Body of pancreas (tissue), 4 donors: ENCODE measurements around the gene PHGDH.

Source experiments
- POLR2A ChIP-seq, 3 donors: fragments of 450-650 bp; IDR thresholded peaks; one replicate each; pipeline ENCODE4 v1.6.1; 2016; ENCODE audit warnings: antibody characterized with exemption in 3 of 3, mild to moderate bottlenecking in 2 of 3
- TF ChIP-seq, protein P1 (sequence below), 7 experiments: fragments of 450-650 bp in 4 of 7; fragments of 200-600 bp in 3 of 7; sonication (generic) in 3 of 7; IDR thresholded peaks; one replicate each; pipeline ENCODE4 v1.5.1; 2016 to 2019; ENCODE audit warnings: antibody characterized with exemption in 7 of 7

DNA sequence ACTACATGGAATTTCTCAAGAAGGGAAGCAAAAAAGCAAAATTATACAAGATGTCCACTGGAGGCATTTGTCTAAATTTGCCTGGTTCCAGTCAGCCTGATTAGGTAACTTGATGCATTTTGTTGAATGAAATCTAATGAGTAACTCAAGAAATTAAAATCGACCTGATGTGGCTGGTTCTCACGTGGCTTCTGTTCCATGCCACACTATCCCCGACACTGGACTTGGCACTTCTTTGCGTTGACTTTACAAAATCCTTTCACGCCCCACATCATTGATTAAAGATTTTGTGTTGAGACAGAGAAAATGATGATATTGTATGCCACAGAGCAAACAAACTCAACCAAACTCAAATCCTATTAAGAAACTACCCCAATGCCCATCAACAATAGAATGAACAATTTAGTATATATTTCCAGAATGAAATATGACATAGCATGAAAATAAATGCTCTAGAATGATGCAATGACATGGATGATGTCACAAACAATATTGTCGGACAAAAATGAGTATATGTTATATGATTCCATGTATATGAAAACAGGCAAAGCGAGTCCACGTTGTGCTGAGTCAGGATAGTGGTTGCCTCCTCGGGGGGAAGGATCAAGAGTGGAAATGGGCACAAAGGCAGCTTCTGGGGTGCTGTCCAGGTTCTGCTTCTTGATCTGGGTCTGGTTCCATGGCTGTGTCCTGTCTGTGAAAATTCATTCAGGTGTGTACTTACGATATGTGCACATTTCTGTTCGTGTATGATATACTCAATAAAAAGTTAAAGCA is 69.9 kb downstream of the PHGDH start:
- TF ChIP-seq, protein P1, sequence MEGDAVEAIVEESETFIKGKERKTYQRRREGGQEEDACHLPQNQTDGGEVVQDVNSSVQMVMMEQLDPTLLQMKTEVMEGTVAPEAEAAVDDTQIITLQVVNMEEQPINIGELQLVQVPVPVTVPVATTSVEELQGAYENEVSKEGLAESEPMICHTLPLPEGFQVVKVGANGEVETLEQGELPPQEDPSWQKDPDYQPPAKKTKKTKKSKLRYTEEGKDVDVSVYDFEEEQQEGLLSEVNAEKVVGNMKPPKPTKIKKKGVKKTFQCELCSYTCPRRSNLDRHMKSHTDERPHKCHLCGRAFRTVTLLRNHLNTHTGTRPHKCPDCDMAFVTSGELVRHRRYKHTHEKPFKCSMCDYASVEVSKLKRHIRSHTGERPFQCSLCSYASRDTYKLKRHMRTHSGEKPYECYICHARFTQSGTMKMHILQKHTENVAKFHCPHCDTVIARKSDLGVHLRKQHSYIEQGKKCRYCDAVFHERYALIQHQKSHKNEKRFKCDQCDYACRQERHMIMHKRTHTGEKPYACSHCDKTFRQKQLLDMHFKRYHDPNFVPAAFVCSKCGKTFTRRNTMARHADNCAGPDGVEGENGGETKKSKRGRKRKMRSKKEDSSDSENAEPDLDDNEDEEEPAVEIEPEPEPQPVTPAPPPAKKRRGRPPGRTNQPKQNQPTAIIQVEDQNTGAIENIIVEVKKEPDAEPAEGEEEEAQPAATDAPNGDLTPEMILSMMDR (IDR thresholded peaks at IDR 0.05) = no peak
- no peak for TF ChIP-seq POLR2A (IDR thresholded peaks at IDR 0.05)
